Neural crest cell (in vitro differentiated cells): ENCODE results near the gene CHST11. TPM values are rescaled to one million over a fixed set of nuclear protein-coding genes. Genes with fewer than 3 reads are reported as not detected.

Source experiments
- DNase-seq: peaks from one replicate; pipeline ENCODE4 v3.0.0; 2021; ENCODE audit warnings: low read depth, mixed read lengths, low spot score
- H3K27ac Mint-ChIP-seq: one replicate; pipeline ENCODE4 v1.8.0; 2021; ENCODE audit warnings: mild to moderate bottlenecking, mixed read lengths; ENCODE audit not compliant: unreplicated experiment
- H3K27me3 Mint-ChIP-seq: 2 replicates; pipeline ENCODE4 v1.8.0; 2021; ENCODE audit warnings: low read depth, mild to moderate bottlenecking, mixed read lengths
- H3K36me3 Mint-ChIP-seq: 2 replicates; pipeline ENCODE4 v1.8.0; 2021; ENCODE audit warnings: low read depth, mild to moderate bottlenecking, mixed read lengths
- H3K4me1 Mint-ChIP-seq: 2 replicates; pipeline ENCODE4 v1.8.0; 2021; ENCODE audit warnings: mixed read lengths
- H3K4me3 Mint-ChIP-seq: one replicate; pipeline ENCODE4 v1.8.0; 2021; ENCODE audit warnings: mild to moderate bottlenecking, mixed read lengths
- H3K9me3 Mint-ChIP-seq: 2 replicates; pipeline ENCODE4 v1.8.0; 2021; ENCODE audit warnings: mixed read lengths
- total RNA-seq: library from RNA; stranded (reverse); gene quantifications from 2 replicates; pipeline ENCODE4 v1.2.1, GENCODE V29; 2021
- TF ChIP-seq, protein P1 (sequence below): fragments of 200-600 bp; sonication (generic); conservative IDR thresholded peaks from 2 replicates; pipeline ENCODE4 v1.5.0; 2021; ENCODE audit warnings: antibody characterized with exemption, mild to moderate bottlenecking

CHST11 gene
- total RNA-seq, 1 donor from 2014 or later = 10.0 TPM

DNA sequence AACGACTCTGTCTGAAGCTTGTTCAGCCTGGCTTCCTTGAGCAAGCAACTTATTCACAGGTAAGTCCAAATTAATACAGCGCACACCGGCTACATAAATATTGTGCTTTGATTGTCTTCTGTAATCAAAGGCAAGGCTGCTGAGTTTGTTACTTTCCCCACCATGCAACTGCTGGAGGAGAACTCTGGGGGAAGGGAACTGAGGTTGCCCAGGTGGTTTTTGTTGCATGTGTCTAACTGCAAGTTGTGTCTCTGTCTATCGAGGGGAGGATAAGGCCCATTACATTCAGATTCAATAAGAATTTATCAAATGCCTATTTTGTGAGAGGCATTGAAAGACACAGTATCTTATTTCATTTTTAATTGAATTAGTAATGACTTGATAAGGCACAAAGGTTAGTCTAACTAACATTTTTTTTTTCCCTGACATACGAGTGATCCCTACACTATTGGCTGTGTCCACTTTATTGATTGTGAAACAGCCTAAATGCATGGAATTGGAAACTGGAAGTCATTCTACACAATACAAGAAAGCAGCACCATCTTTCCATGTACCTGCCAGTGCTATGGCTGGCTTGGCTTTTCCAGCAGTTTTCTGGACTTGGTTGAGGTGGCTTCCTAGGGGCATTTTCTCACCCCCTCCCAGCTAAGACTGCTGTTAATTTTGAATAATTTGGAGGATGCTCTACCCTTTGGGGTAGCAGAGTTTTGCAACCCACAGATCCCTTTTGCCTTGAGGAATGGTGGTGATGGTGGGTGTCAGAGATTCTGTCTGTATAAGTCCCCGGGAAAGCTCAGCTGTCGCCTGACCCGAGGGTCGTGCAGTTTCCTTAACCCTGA is 951 bp upstream of the CHST11 start:
- H3K4me3 Mint-ChIP-seq = peak overlapping the region; percentile 95
- no peak overlapping the region for H3K27ac Mint-ChIP-seq
- no peaks in the 10 kb centered on the region for H3K36me3 Mint-ChIP-seq
- peaks cover 3% of the 10 kb centered on the region for H3K9me3 Mint-ChIP-seq
- peaks cover 40% of the 10 kb centered on the region for H3K4me1 Mint-ChIP-seq
- peaks cover 72% of the 10 kb centered on the region for H3K27me3 Mint-ChIP-seq
- TF ChIP-seq, protein P1, sequence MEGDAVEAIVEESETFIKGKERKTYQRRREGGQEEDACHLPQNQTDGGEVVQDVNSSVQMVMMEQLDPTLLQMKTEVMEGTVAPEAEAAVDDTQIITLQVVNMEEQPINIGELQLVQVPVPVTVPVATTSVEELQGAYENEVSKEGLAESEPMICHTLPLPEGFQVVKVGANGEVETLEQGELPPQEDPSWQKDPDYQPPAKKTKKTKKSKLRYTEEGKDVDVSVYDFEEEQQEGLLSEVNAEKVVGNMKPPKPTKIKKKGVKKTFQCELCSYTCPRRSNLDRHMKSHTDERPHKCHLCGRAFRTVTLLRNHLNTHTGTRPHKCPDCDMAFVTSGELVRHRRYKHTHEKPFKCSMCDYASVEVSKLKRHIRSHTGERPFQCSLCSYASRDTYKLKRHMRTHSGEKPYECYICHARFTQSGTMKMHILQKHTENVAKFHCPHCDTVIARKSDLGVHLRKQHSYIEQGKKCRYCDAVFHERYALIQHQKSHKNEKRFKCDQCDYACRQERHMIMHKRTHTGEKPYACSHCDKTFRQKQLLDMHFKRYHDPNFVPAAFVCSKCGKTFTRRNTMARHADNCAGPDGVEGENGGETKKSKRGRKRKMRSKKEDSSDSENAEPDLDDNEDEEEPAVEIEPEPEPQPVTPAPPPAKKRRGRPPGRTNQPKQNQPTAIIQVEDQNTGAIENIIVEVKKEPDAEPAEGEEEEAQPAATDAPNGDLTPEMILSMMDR = no peak
- no peak for DNase-seq

- Mint-ChIP-seq H3K36me3 (no peaks in the 10 kb centered on the region), H3K27me3 (peaks cover 77% of the 10 kb centered on the region), H3K4me1 (peaks cover 40% of the 10 kb centered on the region), H3K4me3 (peak overlapping the region; percentile 95), H3K27ac (peak overlapping the region; percentile 83), H3K9me3 (no peaks in the 10 kb centered on the region)
- TF ChIP-seq, protein P1 = peak; percentile 61
- peak; percentile 57 for DNase-seq
These were observed 400 bp downstream of the CHST11 start for GRCh38 chr12:104456950-104457745.

DNA sequence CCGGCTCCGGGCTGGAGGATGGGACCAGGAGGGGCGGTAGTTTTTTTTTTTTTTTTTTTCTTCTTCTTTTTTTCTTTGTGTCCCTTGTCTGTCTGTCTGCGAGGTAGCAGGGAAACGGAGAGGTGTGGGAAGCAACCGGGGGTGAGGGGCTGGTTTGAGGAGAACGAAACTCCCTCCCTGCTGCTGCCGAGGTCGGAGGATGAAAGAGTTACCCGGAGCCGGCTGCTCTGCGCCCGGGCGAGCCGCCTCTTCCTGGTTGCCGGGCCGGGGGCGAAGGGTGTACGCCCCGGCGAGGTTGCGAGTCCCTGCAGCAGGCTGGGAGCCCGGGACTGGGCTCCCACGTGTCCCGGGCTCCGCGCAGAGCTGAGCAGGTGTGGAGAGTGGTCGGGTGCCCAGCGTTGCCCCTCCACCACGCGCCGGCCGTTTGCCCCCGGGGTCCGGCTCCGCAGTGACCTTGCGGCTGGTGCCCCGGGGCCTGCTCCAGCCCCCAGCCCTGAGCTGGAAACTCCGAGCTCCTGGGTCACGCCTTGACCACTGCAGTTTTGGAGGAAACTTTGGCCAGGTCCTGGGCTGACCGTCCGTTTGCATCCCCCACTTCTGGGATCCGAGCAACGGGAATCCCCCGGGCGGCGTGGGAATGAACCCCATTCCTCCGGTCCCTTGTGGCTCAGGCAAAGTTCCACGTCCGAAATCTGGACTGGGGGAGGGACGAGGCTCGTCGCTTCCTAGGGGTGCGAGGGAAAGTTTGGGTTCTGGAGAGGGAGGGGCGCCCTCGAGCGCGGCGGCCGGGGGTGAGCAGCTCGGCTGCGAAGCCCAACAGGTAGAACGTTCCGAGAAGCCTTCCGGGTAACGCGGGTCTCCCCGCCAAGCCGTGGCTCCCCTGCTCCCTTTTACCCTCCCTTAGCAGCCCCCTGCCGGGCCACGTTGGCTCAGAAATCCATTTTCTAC is 1.3 kb downstream of the CHST11 start:
- H3K36me3 Mint-ChIP-seq = no peaks in the 10 kb centered on the region
- no peak overlapping the region for H3K27ac Mint-ChIP-seq
- no peaks in the 10 kb centered on the region for H3K9me3 Mint-ChIP-seq
- H3K27me3 Mint-ChIP-seq = peaks cover 74% of the 10 kb centered on the region
- peak overlapping the region; percentile 95 for H3K4me3 Mint-ChIP-seq
- TF ChIP-seq, protein P1 = peak; percentile 24
- peaks cover 45% of the 10 kb centered on the region for H3K4me1 Mint-ChIP-seq
- peak; percentile 11 for DNase-seq

DNA sequence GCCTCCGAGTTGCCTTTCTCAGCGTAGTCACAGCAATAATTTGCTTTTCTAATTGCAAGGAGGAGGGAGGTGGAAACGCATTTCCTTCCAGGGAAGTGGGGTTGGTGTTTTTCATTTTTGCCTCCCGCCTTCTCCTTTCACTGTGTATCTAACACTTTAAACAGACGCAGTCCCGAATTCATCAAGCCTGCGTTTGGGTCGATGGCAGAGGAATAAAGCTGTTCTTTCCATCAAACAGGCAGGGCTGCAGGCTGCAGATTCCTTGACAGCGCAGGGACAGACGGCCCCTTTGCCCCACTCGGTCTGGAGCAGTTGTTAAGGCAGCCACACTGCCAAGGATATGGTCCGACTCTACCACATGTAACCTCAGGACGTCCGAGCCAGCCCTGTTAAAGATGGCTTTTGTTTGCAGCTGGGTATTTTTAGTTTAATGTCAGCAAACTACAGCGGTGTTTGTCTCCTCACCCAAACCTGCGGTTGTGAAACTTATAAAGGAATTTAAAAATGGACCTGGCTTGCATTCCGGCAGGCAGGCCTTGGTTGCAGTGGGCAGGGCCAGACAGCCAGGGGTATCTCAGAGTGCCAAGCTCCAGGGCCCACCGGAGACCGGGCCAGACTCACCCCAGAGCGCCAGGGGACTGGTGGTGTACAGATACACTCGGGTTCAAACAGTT is 2.1 kb downstream of the CHST11 start:
- no peak for DNase-seq
- Mint-ChIP-seq H3K27ac (peak overlapping the region; percentile 73), H3K36me3 (no peaks in the 10 kb centered on the region), H3K27me3 (peaks cover 72% of the 10 kb centered on the region), H3K9me3 (no peaks in the 10 kb centered on the region), H3K4me3 (peak overlapping the region; percentile 91), H3K4me1 (peaks cover 45% of the 10 kb centered on the region)
- TF ChIP-seq, protein P1 = no peak
